GM21825 (cell line): Measurements from ENCODE around the gene VAC14.

ENCODE experiments used
- ATAC-seq: cut with Tn5 transposase; IDR thresholded peaks from one replicate; pipeline ENCODE4 v1.9.1; 2021; ENCODE audit warnings: mild to moderate bottlenecking, moderate library complexity; ENCODE audit not compliant: unreplicated experiment

Gene VAC14

GRCh38 chr16:70695331-70696070 is 105.5 kb downstream of the VAC14 start:
- no peak for ATAC-seq

GRCh38 chr16:70694868-70695218 is 106.1 kb downstream of the VAC14 start:
- no peak for ATAC-seq

DNA sequence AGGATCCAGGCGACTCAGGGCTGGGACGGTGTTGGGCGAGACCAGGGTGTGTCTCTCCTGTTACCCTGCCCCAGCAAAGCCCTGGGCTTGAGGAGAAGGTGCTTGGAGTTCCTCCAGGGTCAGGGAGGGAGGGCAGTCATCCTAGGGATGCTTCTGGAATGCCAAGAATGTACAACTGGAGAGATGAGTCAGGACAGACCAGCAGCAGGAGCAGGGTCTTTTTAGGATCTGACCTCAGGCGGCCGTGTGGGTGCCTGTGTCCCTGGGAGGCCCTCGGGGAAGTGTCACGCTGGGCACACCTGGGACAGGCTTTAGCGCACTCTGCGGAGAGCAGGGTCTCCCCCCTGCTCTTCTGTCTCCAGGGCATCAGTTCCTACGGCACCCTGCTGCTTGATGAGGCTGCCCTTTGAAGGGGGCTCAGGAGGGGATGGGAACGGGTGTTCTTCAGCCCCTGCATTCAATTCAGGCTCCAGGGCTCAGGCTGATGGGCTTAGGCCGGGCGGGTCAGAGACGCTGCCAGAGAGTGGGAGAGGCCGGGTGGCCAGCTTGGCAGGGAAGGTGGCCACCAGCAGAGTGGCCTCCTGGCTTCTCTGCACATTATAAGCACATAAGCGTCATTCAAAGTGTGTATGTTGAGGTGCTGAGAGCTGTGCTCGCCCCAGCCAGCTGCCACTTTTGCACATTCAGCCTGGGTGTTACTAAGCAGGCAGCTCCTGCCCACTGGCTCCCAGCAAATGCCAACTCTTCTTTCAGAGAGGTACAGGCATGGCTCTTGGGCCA is 106.7 kb downstream of the VAC14 start:
- ATAC-seq: no peak

- ATAC-seq: no peak
Measured at GRCh38 chr16:70692873-70693671, 107.9 kb downstream of the VAC14 start.

GRCh38 chr16:70692130-70692872 is 108.7 kb downstream of the VAC14 start:
- no peak for ATAC-seq

GRCh38 chr16:70691223-70692129 is 109.5 kb downstream of the VAC14 start:
- ATAC-seq: no peak

DNA sequence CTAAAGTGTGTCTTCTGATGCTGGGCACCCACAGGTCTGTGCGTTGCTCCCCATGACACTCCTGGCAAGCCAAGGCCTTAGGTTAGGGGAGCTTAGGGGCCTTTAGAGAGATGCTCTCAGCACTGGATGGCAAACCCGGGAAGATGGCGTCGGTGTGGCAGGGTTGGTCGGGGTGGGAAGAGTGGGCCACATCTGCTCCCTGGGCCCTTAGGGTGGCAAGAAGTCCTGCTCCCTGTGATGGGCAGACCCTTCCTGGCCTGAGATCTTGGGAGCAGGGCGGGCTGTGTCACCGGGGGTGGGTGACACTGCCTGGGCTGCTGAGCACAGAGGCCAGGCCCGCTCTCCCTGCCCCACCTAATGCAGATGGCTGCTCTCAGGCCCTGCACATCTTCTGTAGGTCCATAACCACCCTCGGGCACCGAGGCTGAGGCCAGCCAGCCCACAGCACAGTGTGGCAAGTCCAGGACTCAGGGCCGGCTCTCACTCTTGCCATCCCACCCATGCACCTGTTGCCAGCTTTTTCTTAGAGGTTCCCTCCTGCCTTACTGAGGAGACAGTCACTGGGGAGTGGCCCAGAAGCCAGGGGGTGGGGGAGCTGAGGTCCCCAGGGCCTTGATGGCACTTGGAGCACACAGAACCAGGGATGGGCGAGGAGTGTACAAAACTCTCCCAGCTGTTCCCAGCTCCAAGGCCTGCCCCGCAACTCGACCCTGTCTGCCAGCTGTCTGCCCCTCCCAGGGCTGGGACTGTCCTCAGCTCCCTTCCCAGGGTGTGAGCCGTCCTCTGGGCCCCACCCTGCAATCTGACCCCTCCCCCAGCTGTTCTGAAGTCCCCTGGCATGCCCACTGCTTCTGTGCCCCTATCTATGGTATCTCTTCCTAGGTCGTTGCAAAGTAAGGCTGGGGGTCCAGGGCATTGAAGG is 110.7 kb downstream of the VAC14 start:
- ATAC-seq: no peak

- no peak for ATAC-seq
Measured at GRCh38 chr16:70689035-70689969, 111.7 kb downstream of the VAC14 start.

GRCh38 chr16:70688246-70688742 is 112.7 kb downstream of the VAC14 start:
- ATAC-seq: no peak

DNA sequence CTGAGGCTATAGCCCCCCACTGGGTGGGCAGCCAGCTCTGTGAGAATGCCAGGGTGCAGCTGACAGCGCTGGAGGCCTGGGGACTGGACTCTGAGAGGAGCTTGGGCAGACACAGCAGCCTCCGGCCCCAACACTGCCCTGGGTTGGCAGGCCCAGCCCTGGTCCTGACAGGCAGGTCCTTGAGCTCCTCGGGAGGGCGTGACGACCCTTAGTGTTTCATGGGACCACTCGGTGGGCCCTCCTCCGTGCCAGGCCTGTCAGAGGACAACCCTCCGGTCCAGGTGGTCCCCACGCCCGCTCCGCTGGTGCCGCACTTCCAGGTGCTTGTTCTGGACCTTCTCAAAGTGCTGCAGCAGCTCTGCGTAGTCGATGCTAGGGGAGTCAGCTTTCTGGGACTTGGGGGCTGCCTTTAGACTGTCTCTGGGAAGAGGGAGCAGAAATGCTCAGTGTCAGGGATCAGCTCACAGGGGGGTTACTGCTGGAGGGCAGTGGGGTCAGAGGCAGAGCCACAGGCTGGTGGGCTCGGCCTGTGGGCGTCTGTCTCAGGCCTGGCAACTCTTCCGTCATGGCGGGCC is 113.2 kb downstream of the VAC14 start:
- ATAC-seq: no peak

- no peak for ATAC-seq
Measured at GRCh38 chr16:70687102-70687511, 113.9 kb downstream of the VAC14 start.

- ATAC-seq: no peak
Measured at GRCh38 chr16:70686376-70687101, 114.4 kb downstream of the VAC14 start.

GRCh38 chr16:70685938-70686375 is 115.0 kb downstream of the VAC14 start, which contains the start of gene MTSS2:
TSS of gene MTSS2 (minus strand) at chr16:70686053. CDS start at chr16:70685791, 262 bp downstream.
- no peak for ATAC-seq

DNA sequence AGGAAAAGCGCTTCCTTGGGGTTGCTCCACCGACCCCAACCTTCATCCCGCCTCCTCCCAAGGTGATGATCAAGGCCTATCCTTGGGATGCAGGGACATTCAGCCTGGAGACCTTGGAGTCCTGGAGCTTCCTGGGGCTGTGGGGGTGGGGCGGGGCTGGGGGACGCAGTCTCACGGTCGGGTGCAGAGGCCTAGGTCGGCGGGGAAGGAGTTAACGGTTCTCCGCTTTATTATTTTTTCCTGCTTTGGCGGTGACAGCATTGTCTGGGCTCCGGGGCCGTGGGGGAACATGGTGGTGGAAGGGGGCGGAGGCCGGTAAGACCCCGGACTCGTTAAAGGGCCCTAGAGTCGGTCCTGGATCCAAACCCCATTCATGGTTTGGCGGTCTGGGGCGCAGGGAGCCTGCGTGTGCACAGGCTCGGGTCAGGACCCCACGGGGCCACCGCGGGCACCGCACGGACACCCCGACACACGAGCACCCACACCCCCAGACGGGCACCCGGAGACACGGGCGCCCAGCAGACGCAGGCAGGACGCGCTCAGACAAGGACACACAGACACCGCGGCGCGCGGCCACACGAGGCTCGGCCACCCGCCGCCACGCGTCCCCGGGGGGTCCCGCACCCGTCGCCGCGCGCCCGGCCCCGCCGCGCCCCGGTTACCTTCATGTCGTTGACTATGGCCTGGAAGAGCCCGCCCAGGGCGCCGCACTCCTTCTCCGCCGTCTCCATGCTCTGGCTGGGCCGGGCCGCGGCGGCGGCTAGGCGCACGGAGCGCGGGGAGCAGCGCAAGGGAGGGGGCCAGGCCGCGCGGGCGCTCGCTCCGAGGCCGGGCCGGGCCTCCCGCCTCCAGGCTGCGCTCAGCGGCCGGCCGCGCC is 115.7 kb downstream of the VAC14 start:
- no peak for ATAC-seq
